Midbrain (tissue), 1 donor: Measurements from ENCODE around the gene TIAM1.

Experiments
- DNase-seq: peaks from one replicate; lab custom pipeline; 2025; lab: John Stamatoyannopoulos, UW

Gene TIAM1, protein sequence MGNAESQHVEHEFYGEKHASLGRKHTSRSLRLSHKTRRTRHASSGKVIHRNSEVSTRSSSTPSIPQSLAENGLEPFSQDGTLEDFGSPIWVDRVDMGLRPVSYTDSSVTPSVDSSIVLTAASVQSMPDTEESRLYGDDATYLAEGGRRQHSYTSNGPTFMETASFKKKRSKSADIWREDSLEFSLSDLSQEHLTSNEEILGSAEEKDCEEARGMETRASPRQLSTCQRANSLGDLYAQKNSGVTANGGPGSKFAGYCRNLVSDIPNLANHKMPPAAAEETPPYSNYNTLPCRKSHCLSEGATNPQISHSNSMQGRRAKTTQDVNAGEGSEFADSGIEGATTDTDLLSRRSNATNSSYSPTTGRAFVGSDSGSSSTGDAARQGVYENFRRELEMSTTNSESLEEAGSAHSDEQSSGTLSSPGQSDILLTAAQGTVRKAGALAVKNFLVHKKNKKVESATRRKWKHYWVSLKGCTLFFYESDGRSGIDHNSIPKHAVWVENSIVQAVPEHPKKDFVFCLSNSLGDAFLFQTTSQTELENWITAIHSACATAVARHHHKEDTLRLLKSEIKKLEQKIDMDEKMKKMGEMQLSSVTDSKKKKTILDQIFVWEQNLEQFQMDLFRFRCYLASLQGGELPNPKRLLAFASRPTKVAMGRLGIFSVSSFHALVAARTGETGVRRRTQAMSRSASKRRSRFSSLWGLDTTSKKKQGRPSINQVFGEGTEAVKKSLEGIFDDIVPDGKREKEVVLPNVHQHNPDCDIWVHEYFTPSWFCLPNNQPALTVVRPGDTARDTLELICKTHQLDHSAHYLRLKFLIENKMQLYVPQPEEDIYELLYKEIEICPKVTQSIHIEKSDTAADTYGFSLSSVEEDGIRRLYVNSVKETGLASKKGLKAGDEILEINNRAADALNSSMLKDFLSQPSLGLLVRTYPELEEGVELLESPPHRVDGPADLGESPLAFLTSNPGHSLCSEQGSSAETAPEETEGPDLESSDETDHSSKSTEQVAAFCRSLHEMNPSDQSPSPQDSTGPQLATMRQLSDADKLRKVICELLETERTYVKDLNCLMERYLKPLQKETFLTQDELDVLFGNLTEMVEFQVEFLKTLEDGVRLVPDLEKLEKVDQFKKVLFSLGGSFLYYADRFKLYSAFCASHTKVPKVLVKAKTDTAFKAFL (N-terminal part only)

DNA sequence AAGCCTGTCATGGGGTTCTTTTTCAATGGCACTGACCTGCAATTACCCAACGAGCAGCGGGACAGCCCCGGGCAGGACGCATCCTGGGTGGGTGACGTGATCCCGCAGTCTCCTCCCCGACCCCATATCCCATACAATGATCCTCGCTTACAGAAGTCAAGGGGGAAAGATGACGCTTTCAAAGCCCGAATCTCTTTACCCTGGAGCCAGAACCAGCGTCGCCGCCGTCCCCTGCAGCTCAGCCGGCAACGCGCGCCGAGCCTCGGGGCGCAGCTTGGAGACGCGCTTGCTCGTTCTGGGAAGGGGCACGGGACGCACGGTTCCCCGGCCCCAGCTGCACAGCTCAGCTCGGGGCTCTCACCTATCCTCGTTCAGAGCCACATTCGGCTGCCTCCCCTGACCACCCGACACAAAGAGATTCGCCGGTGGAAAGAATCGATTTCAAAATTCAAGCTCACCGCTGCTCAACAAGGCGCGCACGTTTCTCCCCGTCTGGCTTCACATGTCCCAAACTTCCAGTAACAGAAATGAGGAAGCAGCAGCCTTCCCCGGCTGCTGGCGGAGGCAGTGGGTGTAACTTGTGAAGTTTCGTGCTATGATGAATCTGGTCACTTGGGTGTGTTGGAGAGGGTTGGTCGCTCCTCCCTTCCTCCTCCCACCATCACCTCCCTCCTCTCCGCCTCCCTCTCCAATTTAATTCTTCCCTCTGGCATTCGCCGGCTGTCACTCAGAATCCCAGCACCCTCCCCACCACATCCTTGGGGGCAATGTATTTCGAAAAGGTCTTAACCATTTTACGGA is at the start of gene TIAM1:
Gene TIAM1, minus strand, starts transcription at position 582 of the 801 bp plus-strand sequence. CDS start 77,289 bp downstream, outside the sequence.
- DNase-seq = peak; percentile 38

DNA sequence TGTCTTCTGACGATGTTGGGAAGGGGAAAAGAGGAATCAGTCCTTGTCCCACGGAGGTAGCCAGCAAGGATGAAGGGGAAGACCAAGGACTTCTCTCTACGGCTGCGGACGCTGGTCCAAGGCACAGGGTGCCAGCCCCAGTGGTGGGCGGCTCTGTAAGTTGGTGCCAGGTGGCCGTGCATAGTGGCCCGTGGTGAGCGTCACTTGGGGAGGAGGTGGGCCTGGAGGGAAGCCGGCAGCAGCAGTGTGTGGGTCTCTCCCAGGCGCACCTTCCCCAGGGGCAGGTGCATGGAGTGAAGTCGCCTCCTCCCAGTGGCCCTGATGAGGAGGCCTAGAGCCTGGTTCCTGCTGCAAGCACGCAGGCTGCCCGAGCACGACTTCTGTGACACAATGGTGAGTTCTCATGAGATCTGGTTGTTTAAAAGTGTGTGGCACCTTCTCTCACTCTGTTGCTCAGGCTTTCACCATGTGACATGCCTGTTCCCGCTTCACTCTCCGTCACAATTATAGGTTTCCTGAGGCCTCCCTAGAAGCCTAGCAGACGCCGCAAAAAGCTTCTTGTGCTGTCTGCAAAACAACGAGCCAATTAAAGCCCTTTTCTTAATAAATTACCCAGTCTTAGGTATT is 43.6 kb upstream of the TIAM1 start:
- no peak for DNase-seq

DNA sequence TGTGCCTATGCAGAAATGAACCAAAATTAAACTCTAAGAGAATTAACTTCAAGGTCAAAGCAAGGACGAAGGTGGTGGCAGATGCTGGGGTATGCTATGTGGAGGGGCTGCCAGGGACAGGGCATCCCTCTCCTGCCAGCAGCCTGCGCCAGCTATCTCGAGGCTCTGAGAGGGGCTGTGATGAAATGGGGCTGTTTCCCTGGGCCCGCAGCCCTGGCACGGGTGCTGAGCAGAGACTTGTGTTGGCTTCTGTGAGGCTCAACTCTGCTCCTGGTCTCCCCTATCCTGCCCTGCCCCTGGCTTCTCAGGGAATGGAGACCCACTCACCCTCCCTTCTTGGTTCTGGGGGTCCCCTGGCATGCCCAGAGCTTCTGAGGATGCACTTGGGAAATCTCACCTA is 41.9 kb upstream of the TIAM1 start:
- no peak for DNase-seq

DNA sequence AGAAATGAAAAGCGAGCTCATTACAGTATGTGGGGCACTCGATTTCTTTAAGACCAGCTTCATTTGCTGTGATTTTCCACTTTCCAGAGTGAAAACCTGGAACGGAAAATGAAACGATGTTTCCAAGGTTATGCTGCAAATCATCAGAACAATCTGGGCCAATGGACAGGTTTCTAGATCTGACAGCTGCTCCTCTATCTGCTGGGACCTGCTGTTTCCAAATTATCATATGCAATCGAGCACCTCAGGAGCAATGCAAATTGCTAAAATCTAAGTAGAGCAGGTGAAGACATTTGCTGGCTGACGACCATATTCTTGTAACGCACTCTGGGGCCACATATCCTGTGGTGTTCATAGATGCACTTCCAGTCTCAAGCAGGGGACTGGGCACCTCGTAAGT is 39.7 kb upstream of the TIAM1 start:
- no peak for DNase-seq

DNA sequence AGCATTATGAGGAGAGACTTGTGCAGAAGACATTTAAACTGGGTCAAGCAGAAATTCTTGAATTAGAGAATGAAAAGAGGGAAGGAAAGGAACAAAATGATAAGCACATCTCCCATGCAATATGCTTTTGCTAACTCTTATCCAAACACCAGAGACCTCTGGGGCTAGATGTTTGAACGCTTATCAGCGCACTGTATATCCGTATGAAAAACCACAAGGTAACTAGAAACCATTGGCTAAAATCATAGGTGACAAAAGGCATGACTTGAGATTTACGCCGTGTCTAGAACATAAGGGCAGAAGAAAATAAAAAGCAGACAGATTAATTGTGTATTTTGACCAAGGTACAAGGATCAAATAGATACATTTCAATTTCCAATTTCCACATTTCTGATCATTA is 38.0 kb upstream of the TIAM1 start:
- no peak for DNase-seq

DNA sequence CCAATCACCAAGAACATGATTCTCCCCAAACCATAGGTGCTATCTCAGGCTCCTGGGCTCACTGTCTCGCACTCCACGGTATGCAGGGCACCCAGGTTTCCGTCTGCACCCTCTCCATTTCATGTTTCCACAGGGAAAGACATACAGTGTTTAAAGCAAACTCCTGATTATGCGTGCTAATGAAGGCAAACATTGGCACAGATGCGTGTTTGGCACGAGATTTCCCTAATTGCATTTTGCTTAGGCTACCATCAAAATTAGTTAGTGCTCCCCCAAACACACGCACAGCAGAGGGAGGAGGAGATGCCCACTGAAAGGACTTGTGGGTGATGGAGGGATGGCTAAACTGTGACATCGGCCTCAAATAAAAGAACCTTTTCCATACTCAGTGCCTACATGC is 32.2 kb upstream of the TIAM1 start:
- DNase-seq = no peak

DNA sequence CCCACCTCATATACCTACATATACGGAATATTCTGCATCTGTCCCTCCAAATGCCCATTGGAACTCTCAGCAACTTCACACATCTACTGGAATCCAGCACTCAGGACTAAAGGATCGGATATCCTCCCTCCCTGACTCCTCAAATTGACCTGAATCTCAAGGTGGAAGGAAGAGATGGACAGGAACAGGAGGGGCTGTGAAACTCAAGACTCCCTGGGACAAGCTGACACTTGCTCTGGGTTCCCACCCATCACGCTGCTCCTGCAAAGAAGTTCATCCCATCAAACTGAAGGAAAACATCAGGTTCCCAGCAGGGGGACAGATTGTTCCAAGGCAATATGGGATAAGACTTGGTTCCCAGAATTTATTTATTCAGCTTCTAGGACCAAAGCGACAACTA is 30.3 kb upstream of the TIAM1 start:
- DNase-seq = no peak

DNA sequence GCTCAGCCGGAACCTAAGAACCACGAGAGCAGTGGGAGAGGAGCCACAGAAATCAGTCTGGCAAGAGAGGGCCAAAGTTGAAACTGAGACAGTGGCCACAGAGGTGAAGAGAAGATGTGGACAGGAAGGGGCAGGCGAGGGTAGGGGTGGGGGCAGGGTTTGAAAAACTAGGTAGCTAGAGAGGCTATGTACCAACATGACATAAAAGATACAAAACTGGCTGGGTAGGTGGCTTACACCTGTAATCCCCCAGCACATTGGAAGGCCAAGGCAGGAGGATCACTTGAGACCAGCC is 28.4 kb upstream of the TIAM1 start:
- DNase-seq = no peak

DNA sequence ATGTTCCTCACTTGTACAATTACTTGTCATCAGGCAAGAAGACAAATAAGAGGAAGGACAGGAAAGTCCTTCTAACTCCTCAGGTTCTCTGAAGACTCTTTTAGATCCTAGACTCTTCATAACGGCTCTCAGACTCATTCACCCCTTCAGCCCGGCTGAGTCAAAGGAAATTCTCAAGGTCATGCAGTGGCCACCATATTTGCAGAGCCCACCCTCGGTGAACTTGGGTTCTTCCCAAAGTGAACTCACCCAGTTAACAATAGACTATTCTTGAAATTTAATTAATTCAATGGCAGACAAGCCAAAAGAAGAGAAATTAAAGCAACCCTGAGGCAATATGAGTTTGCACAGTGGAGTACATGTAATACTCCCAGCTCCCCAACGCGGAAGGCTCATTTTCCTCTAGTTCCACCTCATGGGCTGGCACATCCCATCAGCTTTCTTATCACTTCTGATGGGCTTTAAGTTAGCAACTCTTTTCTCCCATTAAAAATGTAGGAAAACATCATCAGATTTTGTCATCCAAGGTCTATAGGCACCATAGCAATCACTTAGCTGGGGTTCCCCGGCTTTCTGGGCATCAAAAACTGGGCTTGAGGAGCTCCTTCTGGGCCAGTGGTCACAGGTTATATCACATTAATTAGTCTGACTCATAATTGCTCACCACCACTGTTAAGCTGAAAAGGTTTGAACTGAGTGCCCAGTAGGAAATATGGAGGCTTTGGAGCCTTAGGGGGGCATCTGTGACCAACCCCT is 27.8 kb upstream of the TIAM1 start:
- no peak for DNase-seq

DNA sequence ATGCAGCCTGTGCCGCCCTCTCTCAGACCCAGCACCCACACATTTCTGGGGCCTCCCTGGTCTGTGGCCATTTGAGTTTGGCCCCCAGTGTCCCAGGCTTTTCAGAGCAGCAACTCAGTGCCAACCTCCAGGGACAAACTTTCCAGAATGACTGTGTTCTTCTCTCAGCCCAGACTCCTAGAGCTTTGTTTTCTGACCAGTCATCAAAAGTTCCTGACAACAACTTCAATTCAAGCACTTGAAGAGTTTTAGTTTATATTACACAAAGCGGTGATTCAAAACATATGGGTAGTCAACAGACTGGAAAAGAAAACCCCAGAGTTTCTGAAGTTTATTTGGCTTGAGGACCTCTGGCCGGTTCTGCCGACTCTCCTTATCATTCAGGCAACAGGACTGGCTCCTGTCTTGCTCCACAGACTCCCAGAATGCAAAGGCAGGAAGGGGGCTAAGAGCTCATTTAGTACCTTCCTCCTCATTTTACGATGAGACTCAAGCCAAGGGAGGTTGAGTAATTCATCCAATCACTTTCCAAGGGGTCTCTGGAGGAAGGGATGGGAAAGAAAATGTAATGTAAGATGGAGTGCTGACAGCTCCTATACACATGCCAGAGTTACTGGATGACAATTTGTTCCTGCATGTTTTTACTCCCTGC is 27.0 kb upstream of the TIAM1 start:
- peak; percentile 38 for DNase-seq

DNA sequence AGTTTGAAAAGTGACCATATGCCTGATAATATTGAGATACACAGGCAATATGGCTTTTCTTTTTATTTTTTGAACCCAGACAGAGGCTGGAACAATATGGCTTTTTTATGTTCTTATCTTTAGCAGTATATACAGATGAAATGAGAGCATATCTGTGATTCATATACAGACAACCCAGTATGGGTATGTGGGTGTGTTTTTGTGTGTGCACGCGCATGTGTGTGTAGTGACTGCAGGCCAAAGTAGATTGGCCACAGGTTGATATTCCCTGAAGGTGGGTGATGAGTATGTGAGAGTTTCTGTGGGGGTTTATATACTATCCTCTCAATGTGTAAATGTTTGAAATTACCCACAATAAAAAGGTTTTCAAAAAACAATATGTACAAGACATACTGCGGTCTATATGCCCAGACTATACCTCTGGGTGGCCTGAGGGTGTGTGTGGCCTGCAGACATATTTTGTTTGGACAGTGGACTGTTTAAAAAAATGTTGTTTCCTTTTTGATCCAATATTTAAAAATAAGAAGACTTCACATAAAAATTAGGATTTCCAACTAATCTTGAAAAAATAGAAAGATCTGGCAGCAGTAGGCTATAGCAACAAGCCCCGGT is 26.3 kb upstream of the TIAM1 start:
- no peak for DNase-seq

DNA sequence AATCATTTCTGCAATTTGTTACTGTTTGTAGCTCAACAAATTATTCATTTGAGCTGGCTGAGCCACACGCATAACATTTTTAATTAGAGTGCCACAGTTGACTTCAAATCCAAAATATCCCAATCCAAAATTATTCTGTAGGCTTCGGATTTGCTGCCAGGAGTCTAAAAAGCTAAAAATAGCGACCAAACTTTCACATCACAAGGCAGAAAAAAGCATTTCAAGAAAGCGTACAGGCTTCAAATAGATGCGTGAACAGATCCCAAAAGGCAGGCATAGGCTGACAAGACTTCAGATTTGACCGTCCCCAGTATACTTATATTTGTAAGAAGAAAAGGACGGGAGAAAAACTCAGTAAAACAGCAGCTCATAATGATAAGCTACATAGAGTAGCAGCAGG is 24.3 kb upstream of the TIAM1 start:
- DNase-seq = no peak

DNA sequence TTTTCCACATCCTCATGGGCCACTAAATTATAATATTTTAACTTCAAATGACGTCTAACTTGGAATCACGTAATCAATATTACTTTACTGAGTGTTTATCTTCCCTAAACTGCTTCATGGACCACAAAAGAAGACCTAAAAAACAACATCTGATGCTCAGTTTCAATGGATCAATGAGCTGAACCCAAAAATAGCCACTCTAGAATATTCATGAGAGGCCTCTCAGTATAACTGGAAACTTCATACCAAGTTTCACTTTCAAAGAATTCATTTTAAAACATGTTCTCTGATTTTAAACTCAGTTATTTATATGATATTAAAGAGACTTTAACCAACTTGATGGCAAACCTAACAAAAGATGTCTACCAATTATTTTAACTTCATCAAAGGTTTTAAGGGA is 23.7 kb upstream of the TIAM1 start:
- DNase-seq = no peak

DNA sequence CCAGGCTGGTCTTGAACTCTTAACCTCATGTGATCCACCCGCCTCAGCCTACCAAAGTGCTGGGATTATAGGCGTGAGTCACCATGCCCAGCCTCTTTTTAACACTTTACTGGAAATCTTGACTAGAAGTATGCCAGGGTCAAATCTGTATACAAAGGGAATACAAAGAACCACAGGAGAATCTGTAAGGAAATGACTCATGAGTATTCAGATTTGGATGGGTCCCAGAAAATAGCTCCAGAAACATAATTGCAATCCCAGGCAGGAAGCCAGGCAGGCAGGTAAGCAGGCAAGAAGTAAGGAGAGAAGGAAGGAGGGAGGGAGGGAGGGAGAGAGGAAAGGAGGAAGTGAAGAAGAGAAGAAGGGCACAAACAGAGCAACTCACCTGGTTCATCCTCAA is 22.8 kb upstream of the TIAM1 start:
- no peak for DNase-seq

DNA sequence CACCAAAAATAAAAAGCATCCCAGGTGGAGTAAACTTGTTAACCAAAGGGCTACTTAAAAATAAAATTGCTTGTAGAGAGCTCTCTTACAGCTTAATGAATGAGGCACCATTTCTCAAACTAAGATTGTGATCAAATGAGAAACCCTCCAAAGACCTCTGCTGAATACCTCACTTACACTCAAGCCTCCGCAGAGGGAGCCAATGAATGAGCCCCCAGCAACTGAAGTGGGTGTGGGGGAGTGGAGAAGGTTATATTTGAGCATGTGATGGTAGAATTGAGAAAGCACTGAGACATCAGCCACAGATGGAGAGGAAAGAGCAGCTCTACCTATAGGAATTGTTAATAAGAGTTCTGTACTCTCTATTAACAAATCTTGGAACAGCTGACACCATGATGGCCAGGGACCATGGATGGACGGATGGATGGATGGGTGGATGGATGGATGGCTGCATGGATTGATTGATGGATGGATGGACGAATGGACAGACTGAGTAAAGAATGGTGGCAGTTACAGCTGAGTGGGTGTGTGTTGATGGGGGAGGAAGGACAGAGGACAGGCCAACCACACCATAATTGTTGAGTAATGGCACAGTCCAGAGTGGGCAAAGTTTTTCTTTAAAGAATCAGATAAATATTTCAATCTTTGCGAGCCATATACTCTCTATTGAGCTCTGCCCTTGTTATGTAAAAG is 20.3 kb upstream of the TIAM1 start:
- DNase-seq = no peak

DNA sequence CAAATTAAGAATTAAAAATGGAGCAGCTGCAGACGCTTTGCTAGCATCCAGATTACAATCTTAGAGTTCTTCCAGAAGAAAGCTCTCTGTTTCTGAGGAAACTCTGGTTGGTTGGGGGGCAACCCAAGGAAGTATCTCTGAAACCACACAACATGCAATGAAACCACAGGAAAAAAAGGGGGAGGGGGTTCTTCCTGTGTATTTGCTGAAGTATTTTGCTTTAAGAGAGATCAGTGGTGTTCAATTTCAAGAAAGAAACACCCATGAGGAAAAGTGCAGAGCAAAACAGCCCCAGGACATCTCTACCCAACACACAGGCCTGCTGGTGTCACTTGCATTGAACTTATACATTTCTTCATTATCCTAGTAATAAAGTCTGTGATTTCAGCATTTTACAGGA is 19.7 kb upstream of the TIAM1 start:
- no peak for DNase-seq

DNA sequence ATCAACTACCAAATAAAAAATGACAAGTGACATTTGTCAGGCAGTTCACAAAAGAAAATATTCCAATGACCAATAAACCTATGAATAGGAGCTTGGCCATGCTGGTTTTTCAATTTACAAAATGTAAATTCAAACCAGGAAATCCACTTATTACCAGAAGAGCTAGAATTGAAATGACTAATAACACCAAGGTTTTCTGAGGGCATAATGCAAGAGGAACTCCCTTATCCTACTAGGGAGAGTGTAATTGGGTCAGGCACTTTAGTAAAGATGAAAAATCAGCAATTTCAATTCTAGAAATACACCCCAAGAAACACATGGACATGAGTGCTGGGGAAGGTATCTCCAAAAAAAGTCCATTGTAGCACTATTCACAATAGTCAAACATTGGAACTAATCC is 16.7 kb upstream of the TIAM1 start:
- no peak for DNase-seq

DNA sequence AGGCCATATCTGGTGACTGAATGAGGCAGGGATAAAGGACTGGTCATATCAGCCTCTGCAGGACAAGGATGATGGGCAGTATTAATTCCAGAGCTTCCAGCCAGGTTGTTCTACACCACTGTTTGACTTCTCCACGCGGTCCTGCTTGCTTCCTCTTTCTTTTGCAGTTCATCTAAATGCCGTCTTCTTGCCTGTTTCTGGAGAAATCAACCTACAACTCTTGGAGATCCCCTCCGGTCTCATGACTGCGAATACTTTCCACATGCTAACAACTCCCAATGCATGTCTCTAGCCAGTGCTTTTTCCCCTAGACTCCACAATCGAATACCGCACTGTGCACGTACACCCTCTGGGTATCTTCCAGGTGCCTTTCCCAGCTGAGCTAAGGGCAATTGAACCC is 14.1 kb upstream of the TIAM1 start:
- DNase-seq = no peak

DNA sequence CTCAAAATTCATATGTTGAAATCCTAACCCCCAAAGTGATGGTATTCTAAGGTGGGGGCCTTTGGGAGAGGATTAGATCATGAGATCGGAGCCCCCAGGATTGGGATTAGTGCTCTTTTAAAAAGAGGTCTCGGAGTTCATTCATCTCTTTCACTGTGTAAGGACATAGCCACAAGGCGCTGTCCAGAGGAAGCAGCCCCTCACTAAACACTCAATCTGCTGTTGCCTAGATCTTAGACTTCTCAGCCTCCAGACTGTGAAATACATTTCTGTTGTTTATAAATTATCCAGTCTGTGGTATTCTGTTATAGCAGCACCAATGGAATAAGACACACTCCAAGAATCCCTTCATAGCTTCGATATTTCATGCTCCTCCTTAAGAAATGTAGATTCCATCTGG is 12.4 kb upstream of the TIAM1 start:
- DNase-seq = no peak
